CD4-positive, alpha-beta memory T cell (primary cell): ENCODE data around the gene KRT79. TPM values are rescaled to one million over a fixed set of nuclear protein-coding genes. Genes with fewer than 3 reads are reported as not detected.
"Not testable (repeated sequence)": the region's sequence is repeated elsewhere in the genome, so short reads cannot be mapped to it uniquely, and the experiment has no call there.

ENCODE experiments used
- CTCF ChIA-PET: fragments of 350-600 bp; sonication (Branson Sonifier 250); formaldehyde crosslinking; loops from one replicate; lab custom pipeline; 2021; ENCODE audit warnings: inconsistent platforms; ENCODE audit not compliant: partially characterized antibody; lab: Charles Lee
- POLR2A ChIA-PET: fragments of 350-600 bp; sonication (Branson Sonifier 250); formaldehyde crosslinking; loops from one replicate; lab custom pipeline; 2021; ENCODE audit not compliant: partially characterized antibody; lab: Charles Lee
- DNase-seq, 5 donors: peaks; one replicate each; pipeline versions ENCODE4 v3.0.0 to v3.0.0-alpha.2; 2020 to 2022; ENCODE audit warnings: mixed read lengths in 1 of 5
- H3K27ac ChIP-seq: one replicate; pipeline ENCODE4 v1.7.0; 2013; ENCODE audit warnings: low read depth, low read length
- H3K27me3 ChIP-seq: 2 replicates; pipeline ENCODE4 v1.7.0; 2013; ENCODE audit warnings: mild to moderate bottlenecking, low read length, moderate library complexity; ENCODE audit not compliant: insufficient read depth
- H3K36me3 ChIP-seq: 2 replicates; pipeline ENCODE4 v1.7.0; 2013; ENCODE audit warnings: mild to moderate bottlenecking, low read length, moderate library complexity; ENCODE audit not compliant: insufficient read depth
- H3K4me1 ChIP-seq: 2 replicates; pipeline ENCODE4 v1.7.0; 2013; ENCODE audit warnings: mild to moderate bottlenecking, low read length, moderate library complexity; ENCODE audit not compliant: insufficient read depth
- H3K4me3 ChIP-seq, 2 donors: one replicate each; pipeline ENCODE4 v1.7.0; 2013; ENCODE audit warnings: low read length in 2 of 2, mild to moderate bottlenecking in 1 of 2
- H3K9me3 ChIP-seq, 2 donors: one replicate each; pipeline ENCODE4 v1.7.0; 2013; ENCODE audit warnings: low read length in 2 of 2, control low read depth in 1 of 2; ENCODE audit not compliant: control insufficient read depth in 1 of 2
- H3K27ac Mint-ChIP-seq, 7 donors: one replicate each; pipeline ENCODE4 v1.8.0; 2020 to 2021; ENCODE audit warnings: mixed read lengths in 7 of 7, mild to moderate bottlenecking in 6 of 7, inconsistent platforms in 3 of 7, moderate library complexity in 3 of 7
- H3K27me3 Mint-ChIP-seq, 2 donors: one replicate each; pipeline ENCODE4 v1.8.0; 2020 to 2021; ENCODE audit warnings: mixed read lengths in 2 of 2
- H3K36me3 Mint-ChIP-seq, 2 donors: one replicate each; pipeline ENCODE4 v1.8.0; 2020 to 2021; ENCODE audit warnings: mixed read lengths in 2 of 2, inconsistent platforms in 1 of 2, mild to moderate bottlenecking in 1 of 2
- H3K4me1 Mint-ChIP-seq, 4 donors: one replicate each; pipeline ENCODE4 v1.8.0; 2020 to 2021; ENCODE audit warnings: mixed read lengths in 4 of 4, mild to moderate bottlenecking in 1 of 4
- H3K4me3 Mint-ChIP-seq, 8 donors: one replicate each; pipeline ENCODE4 v1.8.0; 2020 to 2021; ENCODE audit warnings: mixed read lengths in 8 of 8, mild to moderate bottlenecking in 7 of 8, moderate library complexity in 6 of 8, inconsistent platforms in 3 of 8
- H3K9me3 Mint-ChIP-seq, 8 donors: one replicate each; pipeline ENCODE4 v1.8.0; 2020 to 2021; ENCODE audit warnings: mixed read lengths in 8 of 8, mild to moderate bottlenecking in 5 of 8, inconsistent platforms in 3 of 8, moderate library complexity in 1 of 8
- intact Hi-C: fragments of 100-400 bp; cut with micrococcal nuclease; formaldehyde crosslinking; loops from one replicate; pipeline ENCODE4 v1.15.1; 2023
- polyA plus RNA-seq, 2 donors: library from polyadenylated mRNA; unstranded; fragments of 300-500 nt; fragmentation: Illumina TruSeq; gene quantifications; one replicate each; pipeline ENCODE4 v1.2.3, GENCODE V29; 2021
- total RNA-seq, 2 experiments: library from RNA; stranded (reverse); gene quantifications; one replicate each; pipeline ENCODE4 v1.2.3, GENCODE V29; 2021

Gene KRT79
- total and polyA plus RNA-seq, 4 experiments from 2014 or later = not detected

DNA sequence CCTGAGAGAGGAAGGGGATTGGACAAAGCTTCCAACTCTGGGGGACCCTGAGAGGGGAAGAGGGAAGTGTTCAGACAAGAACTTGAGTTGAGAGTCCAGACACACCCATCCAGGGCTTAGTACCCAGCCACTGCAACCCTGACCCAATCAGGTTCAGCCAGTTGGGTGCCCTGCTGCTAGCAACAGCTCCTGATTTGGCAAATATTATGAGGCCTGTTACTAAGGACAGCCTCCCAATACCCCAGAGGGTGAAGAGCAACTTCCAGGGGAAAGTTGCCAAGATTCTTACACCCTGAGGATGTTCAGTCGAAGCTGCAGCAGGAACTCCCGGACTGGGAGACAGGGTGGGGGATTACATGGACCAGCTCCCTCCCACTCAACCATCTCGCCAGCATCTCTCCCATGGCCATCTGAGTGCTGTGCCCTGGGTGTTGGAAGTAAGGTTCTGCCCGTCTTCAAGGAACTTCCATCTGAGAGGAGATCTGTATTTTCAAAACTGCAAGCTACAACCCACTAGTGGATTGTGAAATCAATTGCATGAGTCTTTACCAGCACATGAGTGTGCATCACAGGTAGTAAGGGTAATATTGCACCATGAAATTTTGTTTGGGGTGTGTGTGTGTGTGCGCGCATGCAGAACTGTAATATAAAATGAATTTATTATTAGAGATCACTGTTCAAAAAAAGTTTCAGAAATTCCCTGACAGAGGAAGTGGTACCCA is 26.2 kb upstream of the KRT79 start:
- H3K36me3 Mint-ChIP-seq = no peaks in the 10 kb centered on the region
- DNase-seq = no peak
- ChIA-PET CTCF (interaction anchor here (1.2 kb wide), 1 partner anchor 13 kb away, joined by 4 read pairs; no protein-coding TSS in a partner anchor), POLR2A (no interaction called here)
- intact Hi-C loops = no loop called here
- no peak overlapping the region for H3K4me3 Mint-ChIP-seq
- H3K9me3 ChIP-seq = no peaks in the 10 kb centered on the region
- no peaks in the 10 kb centered on the region for H3K4me1 ChIP-seq
- no peak overlapping the region for H3K27ac ChIP-seq
- H3K27ac Mint-ChIP-seq = no peak overlapping the region
- H3K36me3 ChIP-seq = no peaks in the 10 kb centered on the region
- peaks cover 0 to 3% (median 0%) of the 10 kb centered on the region in 8 donors for H3K9me3 Mint-ChIP-seq
- peaks cover 3% of the 10 kb centered on the region in 2 donors for H3K27me3 Mint-ChIP-seq
- no peaks in the 10 kb centered on the region for H3K4me1 Mint-ChIP-seq
- no peak overlapping the region for H3K4me3 ChIP-seq
- peaks cover 5% of the 10 kb centered on the region for H3K27me3 ChIP-seq

DNA sequence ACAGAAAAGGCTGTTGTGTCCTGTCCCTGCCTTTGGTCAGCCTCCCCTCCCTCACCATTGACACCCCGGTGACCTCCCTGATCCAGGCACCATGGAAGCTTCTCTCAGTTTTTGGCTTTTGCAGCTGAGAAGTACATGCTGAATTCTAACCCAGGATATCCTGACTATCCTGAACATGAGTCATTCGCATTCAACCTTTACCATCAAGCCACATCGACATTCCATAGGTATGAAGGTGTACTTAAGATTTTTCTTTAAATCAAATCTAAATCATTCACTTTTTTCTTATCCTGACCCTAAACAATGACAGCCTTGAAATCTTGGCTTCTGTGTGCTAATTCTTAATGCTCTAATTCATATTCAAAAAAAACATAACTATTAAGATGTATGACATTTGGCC is 23.4 kb upstream of the KRT79 start:
- Mint-ChIP-seq H3K36me3 (no peaks in the 10 kb centered on the region), H3K27me3 (peaks cover 8 to 10% of the 10 kb centered on the region in 2 donors), H3K9me3 (peaks cover 0 to 3% (median 0%) of the 10 kb centered on the region in 8 donors), H3K4me3 (no peak overlapping the region), H3K27ac (no peak overlapping the region), H3K4me1 (no peaks in the 10 kb centered on the region)
- DNase-seq = no peak
- intact Hi-C loops = no loop called here
- no peak overlapping the region for H3K27ac ChIP-seq
- H3K4me1 ChIP-seq = no peaks in the 10 kb centered on the region
- ChIA-PET POLR2A (no interaction called here), CTCF (interaction anchor here (0.8 kb wide), 1 partner anchor 27 kb away, joined by 3 read pairs; no protein-coding TSS in a partner anchor)
- no peaks in the 10 kb centered on the region for H3K36me3 ChIP-seq
- H3K4me3 ChIP-seq = no peak overlapping the region
- H3K9me3 ChIP-seq = no peaks in the 10 kb centered on the region
- H3K27me3 ChIP-seq = peaks cover 5% of the 10 kb centered on the region

DNA sequence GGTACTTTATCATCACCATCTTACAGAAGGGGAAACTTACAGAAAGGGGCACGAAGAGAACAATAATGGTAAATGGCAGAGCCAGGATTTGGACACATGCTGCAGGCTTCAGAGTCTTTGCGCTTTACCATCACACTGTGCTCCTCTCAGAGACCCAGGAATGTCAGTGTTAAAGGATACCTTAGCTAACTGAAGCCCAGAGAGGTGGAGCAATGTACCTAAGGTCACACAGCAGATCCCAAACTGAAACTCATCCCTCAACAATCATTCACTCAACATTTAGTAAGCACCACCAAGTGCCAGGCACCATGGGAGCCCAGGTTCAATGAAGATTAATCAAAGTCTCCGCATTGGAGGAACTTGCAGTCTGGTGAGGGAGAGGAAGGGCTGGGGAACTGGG is 22.7 kb upstream of the KRT79 start:
- POLR2A ChIA-PET = no interaction called here
- Histone ChIP-seq H3K4me1 (no peaks in the 10 kb centered on the region), H3K27me3 (peaks cover 5% of the 10 kb centered on the region), H3K36me3 (no peaks in the 10 kb centered on the region), H3K9me3 (no peaks in the 10 kb centered on the region), H3K4me3 (no peak overlapping the region), H3K27ac (no peak overlapping the region)
- Mint-ChIP-seq H3K9me3 (peaks cover 0 to 3% (median 0%) of the 10 kb centered on the region in 8 donors), H3K27ac (no peak overlapping the region), H3K4me1 (no peaks in the 10 kb centered on the region), H3K4me3 (no peak overlapping the region), H3K36me3 (no peaks in the 10 kb centered on the region), H3K27me3 (peaks cover 10 to 13% of the 10 kb centered on the region in 2 donors)
- DNase-seq = no peak
- CTCF ChIA-PET = interaction anchor here (0.8 kb wide), 1 partner anchor 28 kb away, joined by 3 read pairs; no protein-coding TSS in a partner anchor
- intact Hi-C loops = no loop called here

DNA sequence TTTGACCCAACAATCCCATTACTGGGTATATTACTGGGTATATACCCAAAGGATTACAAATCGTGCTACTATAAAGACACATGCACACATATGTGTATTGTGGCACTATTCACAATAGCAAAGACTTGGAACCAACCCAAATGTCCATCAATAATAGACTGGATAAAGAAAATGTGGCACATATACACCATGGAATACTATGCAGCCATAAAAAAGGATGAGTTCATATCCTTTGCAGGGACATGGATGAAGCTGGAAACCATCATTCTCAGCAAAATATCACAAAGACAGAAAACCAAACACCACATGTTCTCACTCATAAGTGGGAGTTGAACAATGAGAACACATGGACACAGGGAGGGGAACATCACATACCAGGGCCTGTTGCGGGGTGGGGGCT is 22.0 kb upstream of the KRT79 start:
- H3K4me3 Mint-ChIP-seq, H3K4me1 ChIP-seq, H3K4me1 Mint-ChIP-seq, H3K27ac Mint-ChIP-seq, POLR2A ChIA-PET, H3K27ac ChIP-seq, H3K36me3 ChIP-seq, intact Hi-C loops, H3K4me3 ChIP-seq, H3K9me3 Mint-ChIP-seq, H3K9me3 ChIP-seq, H3K36me3 Mint-ChIP-seq, CTCF ChIA-PET, H3K27me3 ChIP-seq, DNase-seq: not testable (repeated sequence)
- H3K27me3 Mint-ChIP-seq = peaks cover 13% of the 10 kb centered on the region in 2 donors

DNA sequence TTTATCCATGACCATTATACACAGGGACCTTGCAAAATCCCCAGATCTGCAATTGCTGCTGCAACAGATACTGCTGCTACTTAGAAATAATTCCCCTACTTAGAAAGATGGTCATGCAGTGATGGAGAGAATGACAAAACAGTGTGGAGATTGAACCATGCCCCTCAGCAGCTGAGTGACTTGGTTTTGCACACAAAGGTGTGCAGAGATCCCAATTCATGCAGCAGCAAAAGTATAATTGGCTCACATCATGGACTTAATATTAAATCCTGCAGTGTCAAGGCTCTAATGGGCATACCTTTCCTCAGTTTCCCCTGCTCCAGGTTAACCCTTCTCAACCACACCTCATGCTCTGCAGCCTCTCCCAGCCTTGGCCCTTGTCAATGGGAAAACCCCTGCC is 17.7 kb upstream of the KRT79 start:
- Mint-ChIP-seq H3K36me3 (no peaks in the 10 kb centered on the region), H3K4me3 (no peak overlapping the region), H3K9me3 (peaks cover 0 to 3% (median 0%) of the 10 kb centered on the region in 8 donors), H3K27ac (no peak overlapping the region), H3K4me1 (no peaks in the 10 kb centered on the region), H3K27me3 (peaks cover 13% of the 10 kb centered on the region in 2 donors)
- Histone ChIP-seq H3K4me3 (no peak overlapping the region), H3K36me3 (no peaks in the 10 kb centered on the region), H3K27ac (no peak overlapping the region), H3K4me1 (no peaks in the 10 kb centered on the region), H3K9me3 (no peaks in the 10 kb centered on the region), H3K27me3 (peaks cover 1% of the 10 kb centered on the region)
- DNase-seq = no peak
- intact Hi-C loops = no loop called here
- POLR2A ChIA-PET = no interaction called here
- CTCF ChIA-PET = interaction anchor here (2.4 kb wide), 1 partner anchor 34 kb away, joined by 5 read pairs; no protein-coding TSS in a partner anchor

DNA sequence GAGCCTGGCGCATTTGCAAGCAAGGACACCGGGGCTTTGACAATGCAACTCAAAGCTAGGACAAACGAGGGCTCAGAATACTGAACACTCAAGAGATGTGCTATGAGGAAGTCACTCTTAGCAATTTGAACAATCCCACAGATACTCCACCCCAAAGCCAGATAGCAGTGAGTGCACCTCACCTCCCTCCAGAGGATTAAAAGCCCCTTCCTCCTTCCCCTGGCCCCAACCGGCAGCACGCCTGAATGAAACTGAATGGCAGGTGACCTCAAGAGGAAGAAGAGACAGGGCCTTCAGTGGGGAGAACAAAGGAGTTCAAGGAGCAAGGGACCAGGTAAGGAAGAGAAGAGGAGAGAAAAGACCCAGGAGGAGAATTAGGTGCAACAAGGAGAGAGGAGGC is 16.6 kb upstream of the KRT79 start:
- no peak for DNase-seq
- ChIA-PET CTCF (no interaction called here), POLR2A (no interaction called here)
- Histone ChIP-seq H3K27ac (no peak overlapping the region), H3K4me1 (no peaks in the 10 kb centered on the region), H3K36me3 (no peaks in the 10 kb centered on the region), H3K4me3 (no peak overlapping the region), H3K9me3 (no peaks in the 10 kb centered on the region), H3K27me3 (no peaks in the 10 kb centered on the region)
- peaks cover 0 to 3% (median 0%) of the 10 kb centered on the region in 8 donors for H3K9me3 Mint-ChIP-seq
- intact Hi-C loops = no loop called here
- peaks cover 14 to 15% of the 10 kb centered on the region in 2 donors for H3K27me3 Mint-ChIP-seq
- H3K36me3 Mint-ChIP-seq = no peaks in the 10 kb centered on the region
- H3K27ac Mint-ChIP-seq = peak overlapping the region in 1 of 7 donors; percentile 23
- H3K4me3 Mint-ChIP-seq = no peak overlapping the region
- H3K4me1 Mint-ChIP-seq = no peaks in the 10 kb centered on the region

DNA sequence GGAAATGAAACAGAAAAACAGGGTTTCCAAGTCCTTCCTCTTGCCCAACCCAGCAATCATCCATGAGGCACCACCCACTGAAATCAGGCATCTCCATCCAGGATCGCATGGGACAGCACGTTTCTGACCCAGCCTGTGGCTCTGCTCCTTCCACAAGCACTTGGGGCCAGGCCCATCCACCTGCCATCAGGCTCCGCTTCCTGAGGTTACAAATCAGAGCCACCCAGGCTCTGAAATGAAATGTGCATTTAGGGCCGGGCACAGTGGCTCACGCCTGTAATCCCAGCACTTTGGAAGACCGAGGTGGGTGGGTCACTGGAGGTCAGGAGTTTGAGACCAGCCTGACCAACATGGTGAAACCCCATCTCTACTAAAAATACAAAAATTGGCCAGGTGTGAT is 15.4 kb upstream of the KRT79 start:
- H3K9me3 Mint-ChIP-seq = no peaks in the 10 kb centered on the region
- H3K27ac Mint-ChIP-seq = no peak overlapping the region
- H3K36me3 Mint-ChIP-seq = no peaks in the 10 kb centered on the region
- Histone ChIP-seq H3K36me3 (no peaks in the 10 kb centered on the region), H3K27ac (no peak overlapping the region), H3K27me3 (no peaks in the 10 kb centered on the region), H3K4me3 (no peak overlapping the region), H3K9me3 (no peaks in the 10 kb centered on the region), H3K4me1 (no peaks in the 10 kb centered on the region)
- H3K4me3 Mint-ChIP-seq = no peak overlapping the region
- CTCF ChIA-PET = no interaction called here
- peaks cover 10 to 13% of the 10 kb centered on the region in 2 donors for H3K27me3 Mint-ChIP-seq
- intact Hi-C loops = no loop called here
- POLR2A ChIA-PET = no interaction called here
- no peak for DNase-seq
- peaks cover 0 to 1% (median 0%) of the 10 kb centered on the region in 4 donors for H3K4me1 Mint-ChIP-seq
